HG02885 (cell line): ENCODE measurements around the gene B4GALT3.

Experiments
- ATAC-seq: cut with Tn5 transposase; IDR thresholded peaks from one replicate; pipeline ENCODE4 v1.9.1; 2021; ENCODE audit warnings: mild to moderate bottlenecking; ENCODE audit not compliant: unreplicated experiment, poor library complexity

The B4GALT3 gene

DNA sequence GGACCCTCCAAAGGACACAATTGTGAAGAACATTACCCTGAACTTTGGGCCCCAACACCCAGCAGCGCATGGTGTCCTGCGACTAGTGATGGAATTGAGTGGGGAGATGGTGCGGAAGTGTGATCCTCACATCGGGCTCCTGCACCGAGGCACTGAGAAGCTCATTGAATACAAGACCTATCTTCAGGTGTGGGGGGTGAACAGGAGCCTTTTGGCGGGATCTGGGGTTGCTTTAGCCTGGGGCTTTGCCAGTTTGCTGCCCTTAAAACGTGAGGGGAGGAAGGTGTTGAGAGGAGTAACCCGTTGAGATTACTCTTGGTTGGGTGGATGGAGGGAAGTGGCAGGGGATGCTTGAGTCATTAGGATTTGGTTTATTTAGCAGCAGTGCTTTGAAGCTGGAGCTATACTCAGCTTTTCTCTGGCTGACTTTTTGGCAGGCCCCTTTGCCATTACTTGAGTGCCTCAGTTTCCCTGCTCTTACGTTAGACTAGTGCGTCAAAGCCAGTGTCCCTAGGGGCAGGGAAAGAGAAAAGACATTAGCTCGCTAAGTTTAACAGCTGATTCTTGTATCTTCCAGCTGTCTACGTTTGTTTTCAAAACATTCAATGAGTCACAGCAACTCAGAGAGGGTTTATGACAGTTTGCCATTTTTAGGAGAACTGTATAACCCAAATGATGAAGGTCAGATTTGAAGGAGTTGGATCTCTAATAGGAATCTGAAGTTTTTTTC is 29.3 kb upstream of the B4GALT3 start:
- ATAC-seq: no peak

DNA sequence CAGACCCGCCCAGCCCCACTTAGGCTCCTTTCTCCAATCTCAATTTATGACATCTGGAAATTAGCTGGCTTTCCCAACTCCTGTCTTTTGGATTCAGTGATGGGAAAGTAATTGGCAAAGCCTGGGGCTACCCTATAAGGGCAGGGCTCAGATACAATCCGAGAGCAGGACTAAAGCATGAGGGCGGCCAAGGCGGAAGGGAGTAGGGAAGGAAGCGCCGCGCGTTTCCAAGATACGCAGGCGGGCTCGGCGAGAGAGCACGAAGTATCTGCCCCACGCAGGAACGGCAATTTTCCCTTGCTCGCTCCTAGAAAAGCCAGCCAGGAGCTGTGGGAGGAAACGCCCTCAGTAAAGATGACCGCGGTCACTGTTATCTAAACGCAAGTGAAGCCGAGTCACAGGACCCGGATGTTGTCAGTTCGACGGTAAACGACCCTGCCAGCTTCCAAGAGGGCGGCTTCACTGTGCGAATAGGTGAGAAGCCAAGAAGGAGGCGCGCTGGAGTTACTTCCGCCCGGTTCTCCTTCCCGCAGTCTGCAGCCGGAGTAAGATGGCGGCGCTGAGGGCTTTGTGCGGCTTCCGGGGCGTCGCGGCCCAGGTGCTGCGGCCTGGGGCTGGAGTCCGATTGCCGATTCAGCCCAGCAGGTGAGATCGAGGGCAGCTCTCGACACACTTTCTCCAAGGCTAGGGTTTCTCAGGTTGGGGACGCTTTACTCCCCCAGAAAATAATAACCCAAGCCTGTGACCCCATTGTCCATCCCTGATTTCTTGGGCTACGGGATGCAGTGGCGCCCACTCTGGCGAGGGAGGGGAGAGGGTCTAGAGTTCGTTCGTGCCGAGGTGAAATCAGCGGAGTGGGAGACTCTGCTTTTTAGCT is 24.8 kb upstream of the B4GALT3 start, which contains the start of gene NDUFS2:
NDUFS2 (plus strand) TSS at position 532 of the 877 bp plus-strand sequence; CDS start at position 551, 19 bp downstream.
- peak; percentile 98 for ATAC-seq

GRCh38 chr1:161200992-161201835 is 23.9 kb upstream of the B4GALT3 start:
- no peak for ATAC-seq

- no peak for ATAC-seq
These were observed 23.2 kb upstream of the B4GALT3 start for GRCh38 chr1:161200421-161200991.

DNA sequence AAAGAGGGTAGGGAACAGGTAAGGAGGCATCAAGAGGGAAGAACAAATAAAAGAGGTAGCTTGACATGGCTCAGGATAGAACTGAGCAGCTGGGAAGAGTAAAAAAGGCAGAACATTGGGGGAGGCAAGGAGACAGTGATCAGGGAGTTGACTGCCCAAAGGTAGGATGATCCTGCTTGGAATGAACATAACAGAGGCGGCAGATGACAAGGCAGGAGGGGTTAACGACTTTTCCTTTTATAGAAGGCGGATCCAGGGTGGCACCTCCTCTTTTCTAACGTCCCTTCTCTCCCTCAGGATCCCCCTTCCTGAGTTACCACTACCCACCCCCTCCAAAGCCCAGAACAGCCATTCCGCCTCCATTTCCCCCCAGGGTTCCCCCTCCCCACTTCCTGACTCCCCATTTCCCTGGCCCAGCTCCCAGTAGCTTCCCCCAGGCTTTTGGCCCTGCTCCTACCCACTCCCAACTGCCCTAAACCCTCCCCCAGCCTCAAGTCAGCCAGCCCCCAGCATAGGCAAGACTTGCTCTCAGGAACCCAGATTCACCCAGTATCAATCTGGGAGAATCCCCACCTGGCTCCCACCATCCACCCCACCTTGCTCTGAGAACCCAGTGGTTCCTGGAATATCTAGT is 22.3 kb upstream of the B4GALT3 start:
- no peak for ATAC-seq

GRCh38 chr1:161198897-161199431 is 21.7 kb upstream of the B4GALT3 start, which contains the start of gene ADAMTS4:
Gene ADAMTS4 (minus strand): TSS chr1:161199054. CDS start chr1:161198627, 427 bp downstream.
- ATAC-seq: no peak

- no peak for ATAC-seq
These were observed 21.0 kb upstream of the B4GALT3 start for GRCh38 chr1:161198194-161198896.

GRCh38 chr1:161197560-161198193 is 20.4 kb upstream of the B4GALT3 start:
- no peak for ATAC-seq

- no peak for ATAC-seq
These were observed 19.5 kb upstream of the B4GALT3 start for GRCh38 chr1:161196521-161197451.

- no peak for ATAC-seq
These were observed 18.8 kb upstream of the B4GALT3 start for GRCh38 chr1:161196111-161196510.

- ATAC-seq: peak; percentile 57
These were observed 17.9 kb upstream of the B4GALT3 start for GRCh38 chr1:161195171-161195570.

- ATAC-seq: no peak
These were observed 16.4 kb upstream of the B4GALT3 start for GRCh38 chr1:161193561-161194235.

- ATAC-seq: peak; percentile 62
These were observed 15.5 kb upstream of the B4GALT3 start for GRCh38 chr1:161192476-161193465.

- no peak for ATAC-seq
These were observed 14.7 kb upstream of the B4GALT3 start for GRCh38 chr1:161191971-161192370.

DNA sequence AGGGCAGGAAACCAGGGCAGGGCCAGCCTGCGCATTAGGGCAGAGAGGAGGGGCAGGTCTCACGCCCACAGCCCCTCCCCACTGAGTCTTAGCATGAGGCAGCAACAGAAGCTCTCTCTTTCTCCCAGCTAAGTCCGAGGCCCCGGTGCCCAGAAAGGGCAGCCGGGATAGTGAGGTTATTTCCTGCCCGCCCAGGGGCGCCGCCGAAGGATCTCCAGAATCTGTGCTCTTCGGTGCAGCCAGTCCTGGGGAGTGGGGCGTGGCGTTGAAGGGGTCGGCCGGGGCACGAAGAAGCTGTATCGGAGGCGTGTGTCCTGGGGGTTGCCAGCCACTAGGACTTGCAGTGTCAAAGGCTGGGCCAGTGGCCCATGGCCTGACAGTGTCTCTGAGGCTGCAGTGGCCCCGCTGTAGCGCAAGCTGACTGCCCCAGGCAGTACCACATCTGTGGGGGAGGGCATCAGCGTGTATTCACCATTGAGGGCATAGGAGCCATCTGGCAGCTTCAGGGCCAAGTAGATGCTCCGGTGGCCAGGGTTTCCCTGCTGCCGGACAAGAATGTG is 13.7 kb upstream of the B4GALT3 start:
- ATAC-seq: no peak
